GM19025 (cell line): ENCODE measurements around the gene TSPEAR.
"Not testable (repeated sequence)": the region's sequence is repeated elsewhere in the genome, so short reads cannot be mapped to it uniquely, and the experiment has no call there.

Source experiments
- ATAC-seq: cut with Tn5 transposase; IDR thresholded peaks from one replicate; pipeline ENCODE4 v1.9.1; 2021; ENCODE audit warnings: mild to moderate bottlenecking, low read depth, moderate library complexity; ENCODE audit not compliant: unreplicated experiment

Gene TSPEAR

GRCh38 chr21:44687671-44688070 lies 23.7 kb downstream of the TSPEAR start:
- no peak for ATAC-seq

GRCh38 chr21:44686843-44687561 lies 24.4 kb downstream of the TSPEAR start:
- ATAC-seq, result no peak

GRCh38 chr21:44686000-44686781 lies 25.2 kb downstream of the TSPEAR start:
- ATAC-seq, result no peak

DNA sequence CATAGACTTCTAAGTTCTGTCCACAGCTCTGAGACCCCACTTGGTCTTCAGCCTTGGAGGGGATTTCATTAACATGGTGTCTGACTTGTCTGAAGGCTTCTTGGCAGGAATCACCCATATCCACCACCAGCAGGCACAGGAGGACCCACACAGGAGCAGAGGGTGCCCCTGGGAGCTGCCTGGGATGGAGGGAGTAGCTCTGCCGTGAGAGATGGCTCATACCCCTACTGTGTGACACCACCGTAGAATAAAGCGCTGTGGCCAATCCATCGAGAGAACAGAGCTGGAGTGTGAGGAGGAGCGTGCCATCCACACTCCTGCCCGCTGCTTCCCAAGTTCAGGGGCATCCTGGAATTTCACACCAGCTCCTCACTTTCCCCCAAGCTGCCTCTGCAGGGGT lies 26.3 kb downstream of the TSPEAR start:
- not testable (repeated sequence) for ATAC-seq

DNA sequence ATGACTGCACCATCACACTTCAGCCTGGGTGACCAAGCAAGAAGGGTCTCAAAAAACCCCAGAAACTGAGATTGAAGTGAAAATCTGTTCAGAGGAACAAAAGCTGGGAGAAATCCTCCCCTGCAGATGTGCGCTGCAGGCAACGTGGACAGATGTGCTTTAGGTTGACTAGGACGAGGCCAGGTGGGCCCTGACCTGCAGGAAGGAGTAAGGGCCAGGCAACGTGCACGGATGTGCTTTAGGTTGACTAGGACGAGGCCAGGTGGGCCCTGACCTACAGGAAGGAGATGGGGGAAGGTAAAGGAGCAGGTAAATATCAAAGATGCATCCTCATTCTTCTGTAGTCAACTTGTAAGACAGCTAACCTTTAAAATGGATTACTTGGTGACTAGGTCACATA lies 26.9 kb downstream of the TSPEAR start:
- ATAC-seq, result no peak

DNA sequence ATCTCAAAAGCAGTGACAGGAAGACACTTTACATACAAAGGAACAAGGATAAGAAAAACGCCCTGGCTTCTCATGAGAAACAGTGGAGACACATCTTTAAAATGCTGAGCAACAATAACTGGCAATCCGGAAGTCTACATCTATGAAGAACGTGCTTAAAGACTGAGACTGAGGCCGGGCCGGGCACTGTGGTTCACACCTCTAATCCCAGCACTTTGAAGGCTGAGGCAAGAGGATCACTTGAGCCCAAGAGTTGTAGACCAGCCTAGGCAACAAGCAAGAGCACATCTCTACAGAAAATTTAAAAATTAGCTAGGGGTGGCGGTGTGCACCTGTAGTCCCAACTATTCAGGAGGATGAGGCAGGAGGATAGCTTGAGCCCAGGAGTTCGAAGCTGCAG lies 27.3 kb downstream of the TSPEAR start:
- ATAC-seq, result no peak

DNA sequence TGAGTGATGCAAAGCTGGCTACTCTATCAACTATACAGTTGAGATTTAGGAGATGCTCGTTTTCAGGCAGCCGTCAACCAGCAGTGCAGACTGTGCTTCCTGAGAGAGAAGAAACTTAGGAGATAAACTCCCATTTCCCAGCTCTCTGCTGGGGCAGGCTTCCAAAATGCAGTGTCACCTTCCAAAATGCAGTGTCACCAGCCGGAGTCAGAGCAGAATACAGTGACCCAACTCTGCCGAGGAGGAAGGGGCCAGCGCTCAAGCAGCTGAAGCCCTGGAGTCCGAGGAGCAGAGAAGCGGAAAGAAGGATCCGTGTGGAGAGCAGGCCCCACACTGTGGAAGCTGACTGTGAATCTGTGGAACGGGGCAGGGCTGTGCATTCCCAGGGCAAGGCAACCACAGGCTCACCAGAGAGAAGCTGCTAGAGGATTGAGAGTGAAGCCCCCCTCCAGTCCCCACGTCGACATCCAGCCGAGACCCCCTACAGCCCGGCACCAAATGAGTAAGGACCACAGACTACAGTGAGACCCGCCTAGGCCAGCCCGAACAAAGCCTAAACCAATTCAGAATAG lies 28.7 kb downstream of the TSPEAR start:
- ATAC-seq, result no peak

- no peak for ATAC-seq
These were observed 29.4 kb downstream of the TSPEAR start, which contains the start of gene KRTAP12-1 for GRCh38 chr21:44681861-44682579. Gene KRTAP12-1, minus strand, starts transcription at chr21:44682163. Its CDS starts 40 bp downstream, at chr21:44682123.

- no peak for ATAC-seq
These were observed 30.2 kb downstream of the TSPEAR start for GRCh38 chr21:44681152-44681551.

GRCh38 chr21:44677881-44678280 lies 33.5 kb downstream of the TSPEAR start:
- no peak for ATAC-seq

DNA sequence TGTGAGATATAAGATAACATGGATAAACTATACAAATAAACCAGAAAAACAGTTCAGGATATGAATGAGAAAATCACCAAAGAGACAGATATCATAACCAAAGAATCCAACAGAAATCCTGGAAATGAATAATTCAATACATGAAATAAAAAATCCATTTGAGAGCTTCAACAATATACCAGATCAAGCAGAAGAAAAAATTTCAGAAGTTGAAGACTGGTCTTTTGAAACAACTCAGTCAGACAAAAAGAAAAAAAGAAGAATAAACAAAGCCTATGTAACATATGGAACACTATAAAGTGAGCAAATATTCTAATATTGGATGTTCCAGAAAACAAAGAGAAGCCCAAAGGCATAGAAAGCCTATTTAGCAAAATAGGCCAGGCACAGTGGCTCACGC lies 39.5 kb downstream of the TSPEAR start:
- no peak for ATAC-seq

GRCh38 chr21:44670642-44671432 lies 40.5 kb downstream of the TSPEAR start:
- no peak for ATAC-seq

DNA sequence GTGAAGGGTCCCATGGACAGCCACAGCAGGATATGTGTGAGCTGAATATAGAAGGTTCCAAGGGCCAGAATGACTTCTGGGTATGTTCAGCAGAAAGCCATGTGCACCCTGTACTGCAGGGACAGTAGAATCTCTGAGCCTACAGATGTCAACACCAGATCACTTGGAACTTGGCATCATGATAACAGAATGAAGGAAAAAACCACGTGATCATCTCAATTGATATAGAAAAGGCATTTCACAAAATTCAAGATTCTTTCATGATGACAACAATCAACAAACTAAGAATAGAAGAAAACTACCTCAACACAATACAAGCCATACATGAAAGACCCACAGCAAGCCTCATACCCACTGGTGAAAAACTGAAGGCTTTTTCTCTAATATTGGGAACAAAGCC lies 43.8 kb downstream of the TSPEAR start:
- ATAC-seq, result no peak

GRCh38 chr21:44666401-44667320 lies 44.7 kb downstream of the TSPEAR start, which contains the start of gene KRTAP12-2:
Gene KRTAP12-2, minus strand, starts transcription at chr21:44666927. Its CDS starts 41 bp downstream, at chr21:44666886.
- ATAC-seq, result no peak

DNA sequence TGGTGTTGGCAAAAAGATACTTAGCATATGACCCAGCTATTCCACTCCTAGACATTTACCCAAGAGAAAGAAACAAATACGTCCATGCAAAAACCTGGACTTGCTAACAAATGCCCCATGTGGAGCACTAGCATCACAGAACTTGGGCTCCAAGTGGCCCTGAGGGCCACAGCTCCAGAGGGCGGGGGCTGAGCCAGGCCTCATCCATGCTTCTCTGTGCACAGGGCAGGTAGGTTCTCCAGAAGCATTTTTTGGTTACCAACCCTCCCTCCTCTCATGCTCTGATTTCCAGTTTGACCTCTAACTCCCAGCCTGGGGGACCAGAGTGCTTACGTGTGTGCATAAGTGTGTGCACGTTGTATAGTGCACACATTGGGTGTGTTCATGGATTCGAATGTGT lies 46.7 kb downstream of the TSPEAR start:
- ATAC-seq, result no peak

- ATAC-seq, result not testable (repeated sequence)
These were observed 49.8 kb downstream of the TSPEAR start for GRCh38 chr21:44661567-44661966.

- ATAC-seq, result no peak
These were observed 52.3 kb downstream of the TSPEAR start for GRCh38 chr21:44658913-44659595.

DNA sequence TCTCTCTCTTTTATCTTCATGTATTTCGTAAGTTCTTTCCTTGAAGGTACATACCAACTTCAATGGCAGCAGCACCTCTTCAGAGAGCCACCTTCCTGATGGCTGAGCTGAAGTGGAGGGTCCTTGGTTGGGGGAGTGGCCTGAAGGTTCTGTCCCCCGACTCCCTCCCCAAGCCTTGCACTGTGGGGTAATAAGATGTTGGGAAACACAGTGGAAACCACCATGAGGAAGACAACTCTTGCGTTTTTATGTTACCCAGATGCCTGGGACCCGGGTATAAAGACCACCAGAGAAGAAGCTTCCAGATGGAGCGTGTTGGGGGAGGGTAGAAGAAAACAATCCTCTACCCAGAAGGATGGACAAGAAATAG lies 52.8 kb downstream of the TSPEAR start:
- ATAC-seq, result no peak
